Fibroblast of skin of right quadriceps (primary cell): Measurements from ENCODE around the gene CD3G.
"Not testable (repeated sequence)": the region's sequence is repeated elsewhere in the genome, so short reads cannot be mapped to it uniquely, and the experiment has no call there.

Experiments
- DNase-seq: peaks from one replicate; pipeline ENCODE4 v3.0.0-alpha.2; 2013

CD3G gene

GRCh38 chr11:118383657-118384056 lies 39.5 kb downstream of the CD3G start:
- no peak for DNase-seq

- DNase-seq: no peak
These were observed 52.0 kb downstream of the CD3G start for GRCh38 chr11:118396097-118396501.

GRCh38 chr11:118397448-118397847 lies 53.3 kb downstream of the CD3G start:
- DNase-seq: no peak

GRCh38 chr11:118398791-118399559 lies 54.8 kb downstream of the CD3G start:
- no peak for DNase-seq

- DNase-seq: peak; percentile 86
These were observed 57.2 kb downstream of the CD3G start, which contains the start of gene ATP5MG for GRCh38 chr11:118401151-118401879. ATP5MG (plus strand) TSS chr11:118401606; CDS start chr11:118401666, 60 bp downstream.

- DNase-seq: peak; percentile 69
These were observed 57.9 kb downstream of the CD3G start for GRCh38 chr11:118401880-118402590.

GRCh38 chr11:118402594-118402993 lies 58.5 kb downstream of the CD3G start:
- DNase-seq: not testable (repeated sequence)
